Breast epithelium (tissue), 4 donors: ENCODE measurements around the gene AMER3. TPM values are rescaled to one million over a fixed set of nuclear protein-coding genes. Genes with fewer than 3 reads are reported as not detected.
A peak's percentile ranks its signal among the peaks of the same experiment; 100 is the strongest.
"Not testable (repeated sequence)": the region's sequence is repeated elsewhere in the genome, so short reads cannot be mapped to it uniquely, and the experiment has no call there.

ENCODE experiments used
- DNase-seq, 2 donors: peaks; one replicate each; pipeline ENCODE4 v3.0.0-alpha.2; 2019; ENCODE audit warnings: low spot score in 2 of 2
- H3K27ac ChIP-seq, 2 donors: fragments of 200-600 bp; sonication (generic) in 1 of 2; one replicate each; pipeline ENCODE4 v1.5.1; 2016 to 2019; ENCODE audit warnings: mild to moderate bottlenecking in 1 of 2
- H3K27me3 ChIP-seq, 2 donors: fragments of 200-600 bp; sonication (generic) in 1 of 2; one replicate each; pipeline versions ENCODE4 v1.5.1 to v1.6.0; 2017 to 2019; ENCODE audit warnings: control low read depth in 1 of 2, mild to moderate bottlenecking in 1 of 2
- H3K36me3 ChIP-seq: fragments of 200-600 bp; one replicate; pipeline ENCODE4 v1.5.1; 2019
- H3K4me1 ChIP-seq, 2 donors: fragments of 200-600 bp; sonication (generic); one replicate each; pipeline ENCODE4 v1.5.1; 2016 to 2019; ENCODE audit warnings: control low read depth in 1 of 2
- H3K4me3 ChIP-seq, 3 donors: fragments of 200-600 bp; sonication (generic); 1 replicate in 2 of 3; 2 replicates in 1 of 3; pipeline ENCODE4 v1.5.1; 2016 to 2019; ENCODE audit warnings: mild to moderate bottlenecking in 3 of 3, moderate library complexity in 2 of 3
- H3K9me3 ChIP-seq, 2 donors: fragments of 200-600 bp; sonication (generic) in 1 of 2; one replicate each; pipeline ENCODE4 v1.5.1; 2016 to 2019; ENCODE audit warnings: control low read depth in 1 of 2
- CTCF ChIP-seq, 3 donors: fragments of 450-650 bp; IDR thresholded peaks; one replicate each; pipeline ENCODE4 v1.5.1; 2016 to 2017; ENCODE audit warnings: antibody characterized with exemption in 3 of 3, mild to moderate bottlenecking in 3 of 3, moderate library complexity in 3 of 3
- POLR2A ChIP-seq: fragments of 450-650 bp; IDR thresholded peaks from one replicate; pipeline ENCODE4 v1.6.1; 2016; ENCODE audit warnings: antibody characterized with exemption, mild to moderate bottlenecking, moderate library complexity
- POLR2AphosphoS5 ChIP-seq, 3 donors: sonication (generic); formaldehyde crosslinking; IDR thresholded peaks; one replicate each; pipeline ENCODE4 v1.6.1; 2017; ENCODE audit warnings: antibody characterized with exemption in 3 of 3
- intact Hi-C: fragments of 100-400 bp; cut with DNase I; formaldehyde crosslinking; loops from one replicate; pipeline ENCODE4 v1.15.1; 2023; ENCODE audit warnings: low total_unique reads
- total RNA-seq, 3 donors: library from RNA; depleted of rRNA; stranded (reverse); fragments of >200 nt; gene quantifications; one replicate each; pipeline ENCODE4 v1.1.0, GENCODE V29; 2016

The AMER3 gene
- total RNA-seq = not detected

GRCh38 chr2:130755256-130756052 is at the start of gene AMER3:
AMER3 (plus strand) TSS chr2:130755540; CDS start chr2:130762073, 6,533 bp downstream.
- Histone ChIP-seq H3K36me3 (no peaks in the 10 kb centered on the region), H3K4me3 (peak within 1 kb of the TSS in 2 of 3 donors; percentile 46 to 62), H3K9me3 (no peaks in the 10 kb centered on the region), H3K27ac (no peak within 1 kb of the TSS), H3K27me3 (peaks cover 0 to 58% of the 10 kb centered on the region in 2 donors), H3K4me1 (no peaks in the 10 kb centered on the region)
- no peak for DNase-seq
- no peak for TF ChIP-seq POLR2AphosphoS5 (IDR thresholded peaks at IDR 0.05)
- TF ChIP-seq POLR2A = no peak
- no peak for TF ChIP-seq CTCF (IDR thresholded peaks at IDR 0.05)
- intact Hi-C loops = no loop called here

- DNase-seq, H3K27ac ChIP-seq, H3K9me3 ChIP-seq, intact Hi-C loops, H3K27me3 ChIP-seq, H3K4me3 ChIP-seq, H3K4me1 ChIP-seq, H3K36me3 ChIP-seq: not testable (repeated sequence)
Observed at GRCh38 chr2:130714795-130715194, 40.5 kb upstream of the AMER3 start.

GRCh38 chr2:130720036-130720435 is 35.3 kb upstream of the AMER3 start:
- Histone ChIP-seq H3K9me3 (peaks cover 0 to 7% of the 10 kb centered on the region in 2 donors), H3K4me3 (no peak overlapping the region), H3K27me3 (peaks cover 0 to 10% of the 10 kb centered on the region in 2 donors), H3K36me3 (no peaks in the 10 kb centered on the region), H3K27ac (no peak overlapping the region), H3K4me1 (no peaks in the 10 kb centered on the region)
- TF ChIP-seq POLR2AphosphoS5 (IDR thresholded peaks at IDR 0.05) = no peak
- no peak for TF ChIP-seq CTCF (IDR thresholded peaks at IDR 0.05)
- TF ChIP-seq POLR2A = no peak
- intact Hi-C loops = no loop called here
- no peak for DNase-seq

GRCh38 chr2:130720528-130720927 is 34.8 kb upstream of the AMER3 start:
- intact Hi-C loops = no loop called here
- TF ChIP-seq CTCF (IDR thresholded peaks at IDR 0.05) (no peak), POLR2A (no peak), POLR2AphosphoS5 (IDR thresholded peaks at IDR 0.05) (no peak)
- no peak overlapping the region for H3K27ac ChIP-seq

GRCh38 chr2:130724455-130724854 is 30.9 kb upstream of the AMER3 start:
- H3K27ac ChIP-seq = no peak overlapping the region
- H3K4me3 ChIP-seq = no peak overlapping the region
- peaks cover 0 to 7% of the 10 kb centered on the region in 2 donors for H3K4me1 ChIP-seq
- H3K27me3 ChIP-seq = peaks cover 0 to 10% of the 10 kb centered on the region in 2 donors
- no peak for DNase-seq
- intact Hi-C loops = no loop called here
- TF ChIP-seq POLR2AphosphoS5 (IDR thresholded peaks at IDR 0.05) (no peak), CTCF (IDR thresholded peaks at IDR 0.05) (no peak), POLR2A (no peak)
- no peaks in the 10 kb centered on the region for H3K36me3 ChIP-seq
- H3K9me3 ChIP-seq = peaks cover 0 to 7% of the 10 kb centered on the region in 2 donors

More at GRCh38 chr2:130720528-130720927, 34.8 kb upstream of the AMER3 start:
- H3K4me1 ChIP-seq = no peaks in the 10 kb centered on the region
- H3K4me3 ChIP-seq = no peak overlapping the region
- H3K36me3 ChIP-seq = no peaks in the 10 kb centered on the region
- DNase-seq = no peak
- peaks cover 0 to 7% of the 10 kb centered on the region in 2 donors for H3K9me3 ChIP-seq
- peaks cover 0 to 10% of the 10 kb centered on the region in 2 donors for H3K27me3 ChIP-seq
